Measurements from ENCODE around the gene OSMR. TPM values are rescaled to one million over a fixed set of nuclear protein-coding genes. Genes with fewer than 3 reads are reported as not detected.
A peak's percentile ranks its signal among the peaks of the same experiment; 100 is the strongest.

The OSMR gene
- total and polyA plus RNA-seq, 2 donors (not counting 3 experiments of a cell fraction or from before 2014, with no cell fraction given): 6.1 to 19.7 TPM

DNA sequence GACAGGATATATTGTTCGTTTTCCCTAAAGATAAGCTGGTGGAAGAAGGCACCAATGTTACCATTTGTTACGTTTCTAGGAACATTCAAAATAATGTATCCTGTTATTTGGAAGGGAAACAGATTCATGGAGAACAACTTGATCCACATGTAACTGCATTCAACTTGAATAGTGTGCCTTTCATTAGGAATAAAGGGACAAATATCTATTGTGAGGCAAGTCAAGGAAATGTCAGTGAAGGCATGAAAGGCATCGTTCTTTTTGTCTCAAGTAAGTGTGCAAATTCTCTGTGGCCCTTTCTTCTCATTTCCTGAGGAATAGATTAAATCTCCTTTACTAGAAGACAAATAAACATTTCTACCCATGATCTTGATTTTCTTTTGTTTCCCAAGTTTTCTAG lies 38.0 kb downstream of the OSMR start:
- intact Hi-C loops (cut with micrococcal nuclease): no loop called here
- ChIA-PET CTCF (interaction anchor here (1.3 kb wide), 1 partner anchor 38 kb away, joined by 3 read pairs; no protein-coding TSS in a partner anchor), POLR2A (no interaction called here)
- Histone ChIP-seq H4K20me1 (replicated peaks; ENCODE audit: control insufficient read depth, extremely low read depth, insufficient read depth, low read length) (no peaks in the 10 kb centered on the region), H3K4me2 (ENCODE audit: insufficient read depth, low read length) (peak overlapping the region; percentile 33), H3K4me3 (replicated peaks in 1 of 3; ENCODE audit: insufficient read depth in 1 of 3, low read depth in 1 of 3, low read length in 3 of 3) (no peak overlapping the region), H3K9me1 (replicated peaks; ENCODE audit: control insufficient read depth, extremely low read depth, insufficient read depth, low read length) (no peaks in the 10 kb centered on the region), H3K27me3 (ENCODE audit: control insufficient read depth in 2 of 2, insufficient read depth in 2 of 2, low read length in 2 of 2) (no peaks in the 10 kb centered on the region), H3K9me3 (replicated peaks; ENCODE audit: control insufficient read depth, insufficient read depth, low read length) (no peaks in the 10 kb centered on the region), H3K27ac (ENCODE audit: insufficient read depth, low read depth, low read length) (no peak overlapping the region), H3K4me1 (ENCODE audit: control insufficient read depth, extremely low read depth, insufficient read depth, low read length) (peaks cover 14% of the 10 kb centered on the region), H3K36me3 (ENCODE audit: control insufficient read depth in 2 of 2, extremely low read depth in 1 of 2, insufficient read depth in 2 of 2, low read length in 2 of 2) (no peaks in the 10 kb centered on the region), H2AFZ (ENCODE audit: low read depth, low read length) (no peak overlapping the region), H3K79me2 (ENCODE audit: control insufficient read depth, insufficient read depth, low read length) (no peaks in the 10 kb centered on the region), H3K9ac (replicated peaks; ENCODE audit: extremely low read depth, insufficient read depth, low read length) (no peak overlapping the region)
- FAIRE-seq: peak; percentile 95
- no TSS peak for BruUV-seq (replicated peaks)
- dilution Hi-C loops (cut with MboI; ENCODE audit: extremely low pct_ligation_motif_present, low sequenced_read_pairs): no loop called here
- DNase-seq (ENCODE audit: low read depth, low spot score): peak; percentile 33
- peak; percentile 70 for TF ChIP-seq GATA2 (IDR thresholded peaks at IDR 0.05; ENCODE audit: insufficient read depth, insufficient read length, low read depth, low read length)
- TF ChIP-seq FOS (IDR thresholded peaks at IDR 0.05; ENCODE audit: borderline replicate concordance, insufficient read depth, low read length): no peak

DNA sequence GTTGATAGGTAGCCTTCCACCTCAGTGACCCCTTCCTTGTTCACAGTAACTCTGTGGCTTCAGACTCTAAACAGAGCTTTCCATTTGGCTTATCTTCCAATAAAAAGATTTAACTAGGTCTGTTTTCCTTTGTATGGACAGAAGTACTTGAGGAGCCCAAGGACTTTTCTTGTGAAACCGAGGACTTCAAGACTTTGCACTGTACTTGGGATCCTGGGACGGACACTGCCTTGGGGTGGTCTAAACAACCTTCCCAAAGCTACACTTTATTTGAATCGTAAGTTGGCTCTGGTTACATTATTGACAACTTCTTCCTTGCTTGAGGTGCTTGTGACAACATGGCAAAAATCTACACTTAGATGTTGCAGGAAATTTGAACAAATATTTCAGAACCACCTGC lies 39.4 kb downstream of the OSMR start:
- intact Hi-C loops (cut with micrococcal nuclease) (no loop called here), dilution Hi-C loops (cut with MboI; ENCODE audit: extremely low pct_ligation_motif_present, low sequenced_read_pairs) (no loop called here)
- Histone ChIP-seq H3K4me3 (replicated peaks in 1 of 3; ENCODE audit: insufficient read depth in 1 of 3, low read depth in 1 of 3, low read length in 3 of 3) (no peak overlapping the region), H3K36me3 (ENCODE audit: control insufficient read depth in 2 of 2, extremely low read depth in 1 of 2, insufficient read depth in 2 of 2, low read length in 2 of 2) (no peaks in the 10 kb centered on the region), H3K4me2 (ENCODE audit: insufficient read depth, low read length) (no peak overlapping the region), H3K79me2 (ENCODE audit: control insufficient read depth, insufficient read depth, low read length) (no peaks in the 10 kb centered on the region), H4K20me1 (replicated peaks; ENCODE audit: control insufficient read depth, extremely low read depth, insufficient read depth, low read length) (no peaks in the 10 kb centered on the region), H2AFZ (ENCODE audit: low read depth, low read length) (no peak overlapping the region), H3K9ac (replicated peaks; ENCODE audit: extremely low read depth, insufficient read depth, low read length) (no peak overlapping the region), H3K9me3 (replicated peaks; ENCODE audit: control insufficient read depth, insufficient read depth, low read length) (no peaks in the 10 kb centered on the region), H3K4me1 (ENCODE audit: control insufficient read depth, extremely low read depth, insufficient read depth, low read length) (peaks cover 14% of the 10 kb centered on the region), H3K27me3 (ENCODE audit: control insufficient read depth in 2 of 2, insufficient read depth in 2 of 2, low read length in 2 of 2) (no peaks in the 10 kb centered on the region), H3K9me1 (replicated peaks; ENCODE audit: control insufficient read depth, extremely low read depth, insufficient read depth, low read length) (no peaks in the 10 kb centered on the region), H3K27ac (ENCODE audit: insufficient read depth, low read depth, low read length) (no peak overlapping the region)
- POLR2A ChIA-PET: no interaction called here
- no peak for DNase-seq (ENCODE audit: low read depth, low spot score)
- FAIRE-seq: no peak
- no TSS peak for BruUV-seq (replicated peaks)
- CTCF ChIA-PET: interaction anchor here (1.3 kb wide), 1 partner anchor 37 kb away, joined by 3 read pairs; no protein-coding TSS in a partner anchor
- TF ChIP-seq, protein P1, sequence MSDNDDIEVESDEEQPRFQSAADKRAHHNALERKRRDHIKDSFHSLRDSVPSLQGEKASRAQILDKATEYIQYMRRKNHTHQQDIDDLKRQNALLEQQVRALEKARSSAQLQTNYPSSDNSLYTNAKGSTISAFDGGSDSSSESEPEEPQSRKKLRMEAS (IDR thresholded peaks at IDR 0.05; ENCODE audit: insufficient read depth, insufficient read length): no peak
- TF ChIP-seq GATA2 (IDR thresholded peaks at IDR 0.05; ENCODE audit: insufficient read depth, insufficient read length, low read depth, low read length) (no peak), MYC (IDR thresholded peaks at IDR 0.05; ENCODE audit: low read depth, low read length) (no peak), POLR2AphosphoS5 (IDR thresholded peaks at IDR 0.05; ENCODE audit: insufficient read depth, low read depth, low read length) (no peak), JUN (IDR thresholded peaks at IDR 0.05; ENCODE audit: borderline replicate concordance, insufficient read depth, insufficient read length, low read depth) (no peak), EZH2 (IDR thresholded peaks at IDR 0.05; ENCODE audit: borderline replicate concordance, low read depth, low read length, severe bottlenecking) (no peak), FOS (IDR thresholded peaks at IDR 0.05; ENCODE audit: borderline replicate concordance, insufficient read depth, low read length) (no peak), POLR2A (IDR thresholded peaks at IDR 0.05; ENCODE audit: low read depth, low read length) (no peak)
- TF ChIP-seq, protein P2, sequence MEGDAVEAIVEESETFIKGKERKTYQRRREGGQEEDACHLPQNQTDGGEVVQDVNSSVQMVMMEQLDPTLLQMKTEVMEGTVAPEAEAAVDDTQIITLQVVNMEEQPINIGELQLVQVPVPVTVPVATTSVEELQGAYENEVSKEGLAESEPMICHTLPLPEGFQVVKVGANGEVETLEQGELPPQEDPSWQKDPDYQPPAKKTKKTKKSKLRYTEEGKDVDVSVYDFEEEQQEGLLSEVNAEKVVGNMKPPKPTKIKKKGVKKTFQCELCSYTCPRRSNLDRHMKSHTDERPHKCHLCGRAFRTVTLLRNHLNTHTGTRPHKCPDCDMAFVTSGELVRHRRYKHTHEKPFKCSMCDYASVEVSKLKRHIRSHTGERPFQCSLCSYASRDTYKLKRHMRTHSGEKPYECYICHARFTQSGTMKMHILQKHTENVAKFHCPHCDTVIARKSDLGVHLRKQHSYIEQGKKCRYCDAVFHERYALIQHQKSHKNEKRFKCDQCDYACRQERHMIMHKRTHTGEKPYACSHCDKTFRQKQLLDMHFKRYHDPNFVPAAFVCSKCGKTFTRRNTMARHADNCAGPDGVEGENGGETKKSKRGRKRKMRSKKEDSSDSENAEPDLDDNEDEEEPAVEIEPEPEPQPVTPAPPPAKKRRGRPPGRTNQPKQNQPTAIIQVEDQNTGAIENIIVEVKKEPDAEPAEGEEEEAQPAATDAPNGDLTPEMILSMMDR (IDR thresholded peaks at IDR 0.05; ENCODE audit: extremely low read depth in 1 of 2, insufficient read depth in 1 of 2, low read depth in 1 of 2, low read length in 2 of 2): no peak
